ENCODE data around the gene P2RY2. TPM values are rescaled to one million over a fixed set of nuclear protein-coding genes. Genes with fewer than 3 reads are reported as not detected.

Gene P2RY2
- total RNA-seq, 1 experiment from 2014 or later: 1.0 TPM

DNA sequence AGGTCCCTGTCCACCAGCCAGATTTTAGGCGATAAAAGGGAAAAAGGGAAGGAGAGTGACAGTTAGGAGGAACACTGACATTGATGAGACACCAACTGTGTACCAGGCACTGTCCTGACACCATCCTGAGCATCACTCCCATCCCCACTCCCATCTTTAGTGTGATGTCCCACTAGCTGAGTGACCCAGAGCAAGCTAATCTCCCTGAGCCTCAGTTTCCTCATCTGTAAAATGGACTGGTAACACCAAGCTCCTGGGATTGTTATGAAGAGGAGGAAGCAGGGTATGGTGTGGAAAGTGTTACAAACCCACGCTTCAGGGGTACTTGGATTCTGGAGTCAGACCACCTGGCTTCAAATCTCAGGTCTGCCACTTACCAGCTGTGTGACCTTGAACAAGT lies 45.6 kb downstream of the P2RY2 start:
- no peak overlapping the region for H3K4me3 Mint-ChIP-seq (ENCODE audit: unreplicated experiment)
- no peak overlapping the region for H3K27ac Mint-ChIP-seq (ENCODE audit: low read depth, unreplicated experiment)
- DNase-seq (ENCODE audit: unreplicated experiment): no peak
- intact Hi-C loops (cut with micrococcal nuclease): no loop called here
- no peaks in the 10 kb centered on the region for H3K9me3 Mint-ChIP-seq (ENCODE audit: unreplicated experiment)
- H3K27me3 Mint-ChIP-seq (ENCODE audit: insufficient read depth, unreplicated experiment): peaks cover 22% of the 10 kb centered on the region
- no peaks in the 10 kb centered on the region for H3K36me3 Mint-ChIP-seq (ENCODE audit: insufficient read depth, unreplicated experiment)
- POLR2A ChIA-PET: interaction anchor here (1.5 kb wide), 1 partner anchor 449 kb away, joined by 4 read pairs; the partner anchor contains the start of gene ATG16L2
- CTCF ChIA-PET: interaction anchor here (0.6 to 3.9 kb wide), 4 partner anchors 86 to 792 kb away, joined by 3 to 12 read pairs (median 3); no protein-coding TSS in a partner anchor
- peaks cover 6% of the 10 kb centered on the region for H3K4me1 Mint-ChIP-seq (ENCODE audit: insufficient read depth, unreplicated experiment)
- TF ChIP-seq, protein P1, sequence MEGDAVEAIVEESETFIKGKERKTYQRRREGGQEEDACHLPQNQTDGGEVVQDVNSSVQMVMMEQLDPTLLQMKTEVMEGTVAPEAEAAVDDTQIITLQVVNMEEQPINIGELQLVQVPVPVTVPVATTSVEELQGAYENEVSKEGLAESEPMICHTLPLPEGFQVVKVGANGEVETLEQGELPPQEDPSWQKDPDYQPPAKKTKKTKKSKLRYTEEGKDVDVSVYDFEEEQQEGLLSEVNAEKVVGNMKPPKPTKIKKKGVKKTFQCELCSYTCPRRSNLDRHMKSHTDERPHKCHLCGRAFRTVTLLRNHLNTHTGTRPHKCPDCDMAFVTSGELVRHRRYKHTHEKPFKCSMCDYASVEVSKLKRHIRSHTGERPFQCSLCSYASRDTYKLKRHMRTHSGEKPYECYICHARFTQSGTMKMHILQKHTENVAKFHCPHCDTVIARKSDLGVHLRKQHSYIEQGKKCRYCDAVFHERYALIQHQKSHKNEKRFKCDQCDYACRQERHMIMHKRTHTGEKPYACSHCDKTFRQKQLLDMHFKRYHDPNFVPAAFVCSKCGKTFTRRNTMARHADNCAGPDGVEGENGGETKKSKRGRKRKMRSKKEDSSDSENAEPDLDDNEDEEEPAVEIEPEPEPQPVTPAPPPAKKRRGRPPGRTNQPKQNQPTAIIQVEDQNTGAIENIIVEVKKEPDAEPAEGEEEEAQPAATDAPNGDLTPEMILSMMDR (IDR thresholded peaks at IDR 0.05; ENCODE audit: unreplicated experiment): no peak
- no TSS peak for BruUV-seq (replicated peaks)

DNA sequence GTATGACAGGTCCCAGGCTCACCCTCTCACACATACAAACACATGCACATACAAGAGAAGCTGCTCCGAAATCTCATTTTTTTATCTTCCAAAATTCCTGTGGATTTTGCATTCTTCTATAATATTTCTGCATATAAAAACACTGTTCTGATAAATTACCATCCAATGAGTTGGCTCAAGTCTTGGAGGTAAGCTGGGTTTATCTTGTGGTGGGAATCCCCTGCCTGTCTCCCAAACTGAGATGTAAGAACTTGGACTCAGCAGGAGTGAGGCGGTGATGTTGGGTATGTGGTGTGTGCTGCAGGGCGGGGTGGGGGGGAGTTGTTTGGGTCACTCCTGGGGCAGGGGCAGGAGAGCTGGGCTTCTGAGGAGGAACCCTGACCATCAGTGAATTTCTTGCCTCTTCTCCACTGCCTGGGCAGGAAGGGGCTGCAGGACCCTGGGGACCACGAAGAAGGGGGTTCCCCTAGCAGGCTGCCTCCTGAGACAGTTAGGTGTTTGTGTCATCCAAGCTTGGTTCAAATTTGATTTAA lies 47.3 kb downstream of the P2RY2 start:
- ChIA-PET POLR2A (interaction anchor here (0.6 kb wide), 1 partner anchor 332 kb away, joined by 5 read pairs; no protein-coding TSS in a partner anchor), CTCF (interaction anchor here (0.5 to 3.9 kb wide), 4 partner anchors 24 to 405 kb away, joined by 3 to 12 read pairs (median 5); no protein-coding TSS in a partner anchor)
- Mint-ChIP-seq H3K4me1 (ENCODE audit: insufficient read depth, unreplicated experiment) (peaks cover 6% of the 10 kb centered on the region), H3K36me3 (ENCODE audit: insufficient read depth, unreplicated experiment) (no peaks in the 10 kb centered on the region), H3K27ac (ENCODE audit: low read depth, unreplicated experiment) (no peak overlapping the region), H3K4me3 (ENCODE audit: unreplicated experiment) (no peak overlapping the region), H3K9me3 (ENCODE audit: unreplicated experiment) (no peaks in the 10 kb centered on the region), H3K27me3 (ENCODE audit: insufficient read depth, unreplicated experiment) (peaks cover 22% of the 10 kb centered on the region)
- BruUV-seq (replicated peaks): no TSS peak
- intact Hi-C loops (cut with micrococcal nuclease): no loop called here
- TF ChIP-seq, protein P1 (IDR thresholded peaks at IDR 0.05; ENCODE audit: unreplicated experiment): no peak
- no peak for DNase-seq (ENCODE audit: unreplicated experiment)

DNA sequence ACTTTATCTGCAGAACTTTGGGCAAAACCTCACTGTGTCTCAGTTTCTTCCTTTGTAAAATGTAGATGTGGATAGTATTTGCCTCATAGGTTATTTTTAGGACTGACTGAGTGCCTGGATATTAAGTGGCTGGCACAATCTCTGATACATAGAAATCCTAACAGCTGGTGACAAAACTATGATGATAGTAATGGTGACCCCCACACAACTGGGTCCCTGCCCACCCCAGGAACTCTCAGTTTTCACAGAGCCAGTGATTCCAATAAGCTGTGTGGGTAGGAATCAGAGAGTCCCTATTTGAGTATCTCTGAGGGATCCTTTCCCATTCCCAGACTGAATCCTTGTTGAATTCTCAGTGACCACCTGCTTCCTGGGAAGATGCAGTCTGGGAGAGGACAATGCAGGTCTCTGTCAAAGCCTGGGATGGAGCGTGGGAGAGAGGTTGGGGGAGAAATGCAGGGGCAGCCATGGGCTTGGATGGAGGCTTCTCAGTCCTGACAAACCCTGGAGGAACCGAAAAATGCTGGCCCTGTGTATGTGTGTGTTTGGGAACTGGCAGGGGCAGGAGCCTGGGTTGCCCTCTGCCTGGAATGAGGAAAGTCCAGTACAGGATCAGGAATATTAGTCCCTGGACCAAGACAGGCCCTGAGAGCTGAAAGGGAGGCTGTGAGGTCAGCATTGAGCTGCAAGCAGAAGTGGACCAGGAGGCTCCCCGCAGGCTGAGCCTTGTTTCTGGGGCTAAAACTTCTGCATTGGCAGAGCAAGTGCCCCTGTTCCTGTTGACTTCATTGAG lies 48.0 kb downstream of the P2RY2 start:
- Mint-ChIP-seq H3K4me3 (ENCODE audit: unreplicated experiment) (no peak overlapping the region), H3K4me1 (ENCODE audit: insufficient read depth, unreplicated experiment) (peaks cover 6% of the 10 kb centered on the region), H3K36me3 (ENCODE audit: insufficient read depth, unreplicated experiment) (no peaks in the 10 kb centered on the region), H3K27me3 (ENCODE audit: insufficient read depth, unreplicated experiment) (peaks cover 22% of the 10 kb centered on the region), H3K9me3 (ENCODE audit: unreplicated experiment) (no peaks in the 10 kb centered on the region), H3K27ac (ENCODE audit: low read depth, unreplicated experiment) (no peak overlapping the region)
- CTCF ChIA-PET: interaction anchor here (0.6 to 3.9 kb wide), 4 partner anchors 23 to 500 kb away, joined by 3 to 12 read pairs (median 8); partner anchors contain the start of gene FCHSD2
- no TSS peak for BruUV-seq (replicated peaks)
- POLR2A ChIA-PET: no interaction called here
- DNase-seq (ENCODE audit: unreplicated experiment): no peak
- TF ChIP-seq, protein P1 (IDR thresholded peaks at IDR 0.05; ENCODE audit: unreplicated experiment): no peak
- intact Hi-C loops (cut with micrococcal nuclease): no loop called here

DNA sequence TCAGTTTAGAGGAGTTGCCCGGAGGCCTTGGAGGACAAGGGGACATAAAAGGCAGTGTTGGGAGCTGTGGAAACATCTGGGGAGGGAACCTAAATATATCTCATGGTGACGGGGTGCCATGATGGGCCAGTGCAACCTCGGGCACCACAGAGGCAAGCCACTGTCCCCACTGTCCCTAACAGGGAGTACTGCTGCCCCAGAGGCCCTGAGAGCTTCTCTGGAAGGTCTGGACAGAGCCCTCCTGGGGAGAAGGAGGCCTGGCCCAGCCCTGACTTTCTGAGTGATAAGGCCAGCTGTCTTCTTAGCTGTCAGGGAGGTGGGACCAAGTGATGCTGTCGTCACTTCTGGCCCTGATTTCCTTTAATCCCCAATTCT lies 48.6 kb downstream of the P2RY2 start:
- no peak overlapping the region for H3K27ac Mint-ChIP-seq (ENCODE audit: low read depth, unreplicated experiment)
- TF ChIP-seq, protein P1 (IDR thresholded peaks at IDR 0.05; ENCODE audit: unreplicated experiment): no peak
- DNase-seq (ENCODE audit: unreplicated experiment): no peak
- no peaks in the 10 kb centered on the region for H3K9me3 Mint-ChIP-seq (ENCODE audit: unreplicated experiment)
- no TSS peak for BruUV-seq (replicated peaks)
- no peaks in the 10 kb centered on the region for H3K36me3 Mint-ChIP-seq (ENCODE audit: insufficient read depth, unreplicated experiment)
- peaks cover 6% of the 10 kb centered on the region for H3K4me1 Mint-ChIP-seq (ENCODE audit: insufficient read depth, unreplicated experiment)
- intact Hi-C loops (cut with micrococcal nuclease): no loop called here
- ChIA-PET CTCF (interaction anchor here (0.6 kb wide), 1 partner anchor 124 kb away, joined by 9 read pairs; the partner anchor contains the start of gene FCHSD2), POLR2A (no interaction called here)
- no peak overlapping the region for H3K4me3 Mint-ChIP-seq (ENCODE audit: unreplicated experiment)
- peaks cover 22% of the 10 kb centered on the region for H3K27me3 Mint-ChIP-seq (ENCODE audit: insufficient read depth, unreplicated experiment)
